SH-SY5Y (cell line): ENCODE data around the gene USP4.

Experiments used
- GATA2 ChIP-seq: IDR thresholded peaks from 2 replicates; pipeline ENCODE4 v1.6.1; 2011; ENCODE audit warnings: mild to moderate bottlenecking, low read depth, low read length
- GATA3 ChIP-seq: IDR thresholded peaks from 2 replicates; pipeline ENCODE4 v1.6.1; 2011; ENCODE audit warnings: low read depth, mild to moderate bottlenecking, low read length, moderate library complexity

- TF ChIP-seq GATA3 (no peak), GATA2 (no peak)
Measured at GRCh38 chr3:49295489-49296058, 44.3 kb downstream of the USP4 start.
